GM12801 (cell line): Measurements from ENCODE around the gene ITGA8.

Experiments
- TF ChIP-seq, protein P1 (sequence below): IDR thresholded peaks from one replicate; pipeline ENCODE4 v1.5.1; 2011; ENCODE audit warnings: control low read depth; ENCODE audit not compliant: insufficient read length; ENCODE audit errors: extremely low read depth

Gene ITGA8

DNA sequence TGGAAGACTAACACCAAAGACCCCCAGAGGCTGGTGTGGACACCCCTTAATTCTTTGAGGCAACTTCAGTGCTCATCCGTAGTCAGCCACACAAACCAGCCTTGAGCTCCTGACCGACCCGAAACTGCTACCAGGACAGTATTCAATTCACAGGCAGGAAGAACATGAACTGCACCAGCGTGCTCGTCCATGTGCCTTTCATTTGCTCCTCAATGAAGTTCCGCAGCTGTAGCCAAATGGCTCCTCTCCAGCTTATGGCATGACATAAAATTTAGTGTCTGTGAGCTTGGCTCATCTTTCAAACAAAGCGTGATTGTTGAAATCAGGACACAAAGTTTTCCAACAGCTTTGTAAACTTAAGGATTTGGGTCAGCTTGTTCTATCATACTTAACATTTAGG, 204.5 kb downstream of the ITGA8 start:
- TF ChIP-seq, protein P1, sequence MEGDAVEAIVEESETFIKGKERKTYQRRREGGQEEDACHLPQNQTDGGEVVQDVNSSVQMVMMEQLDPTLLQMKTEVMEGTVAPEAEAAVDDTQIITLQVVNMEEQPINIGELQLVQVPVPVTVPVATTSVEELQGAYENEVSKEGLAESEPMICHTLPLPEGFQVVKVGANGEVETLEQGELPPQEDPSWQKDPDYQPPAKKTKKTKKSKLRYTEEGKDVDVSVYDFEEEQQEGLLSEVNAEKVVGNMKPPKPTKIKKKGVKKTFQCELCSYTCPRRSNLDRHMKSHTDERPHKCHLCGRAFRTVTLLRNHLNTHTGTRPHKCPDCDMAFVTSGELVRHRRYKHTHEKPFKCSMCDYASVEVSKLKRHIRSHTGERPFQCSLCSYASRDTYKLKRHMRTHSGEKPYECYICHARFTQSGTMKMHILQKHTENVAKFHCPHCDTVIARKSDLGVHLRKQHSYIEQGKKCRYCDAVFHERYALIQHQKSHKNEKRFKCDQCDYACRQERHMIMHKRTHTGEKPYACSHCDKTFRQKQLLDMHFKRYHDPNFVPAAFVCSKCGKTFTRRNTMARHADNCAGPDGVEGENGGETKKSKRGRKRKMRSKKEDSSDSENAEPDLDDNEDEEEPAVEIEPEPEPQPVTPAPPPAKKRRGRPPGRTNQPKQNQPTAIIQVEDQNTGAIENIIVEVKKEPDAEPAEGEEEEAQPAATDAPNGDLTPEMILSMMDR, result no peak

DNA sequence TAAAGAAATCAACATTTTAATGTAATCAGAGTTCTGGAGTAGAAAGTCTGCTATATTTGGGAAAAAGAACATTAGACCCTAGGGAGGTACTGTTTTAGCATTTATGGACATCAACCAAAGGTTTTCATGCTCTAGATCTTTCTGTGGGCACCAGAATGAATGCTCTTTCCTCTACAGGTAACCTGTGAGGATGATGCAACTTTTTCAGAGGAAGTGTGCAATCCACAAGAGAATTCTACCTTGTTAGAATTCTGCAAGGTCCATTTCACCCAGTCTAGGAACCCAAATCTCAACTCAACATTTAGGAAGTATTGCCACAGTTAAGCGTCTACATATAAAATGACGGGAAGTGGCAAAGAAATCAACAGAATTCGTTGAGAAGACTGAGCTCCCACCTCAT, 208.8 kb downstream of the ITGA8 start:
- TF ChIP-seq, protein P1, result no peak

DNA sequence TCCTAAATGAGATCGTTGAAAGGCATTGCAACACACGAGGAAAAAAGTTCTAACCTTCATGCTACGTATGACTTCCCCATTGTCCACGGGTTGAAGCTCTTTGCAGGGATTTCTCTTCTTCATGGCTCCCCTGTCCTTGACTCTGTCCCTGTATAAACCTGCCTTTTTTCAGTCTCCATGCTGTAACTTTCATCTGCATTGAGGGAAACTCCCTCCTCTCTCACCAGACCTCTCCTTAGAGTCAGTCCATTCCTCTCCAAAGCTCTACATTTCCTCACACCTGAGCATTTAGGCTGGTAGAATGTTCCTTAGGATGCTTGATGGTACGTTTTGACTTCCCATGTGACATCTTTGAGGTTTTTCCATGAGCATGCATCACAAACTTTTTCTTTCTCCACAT, 214.4 kb downstream of the ITGA8 start:
- TF ChIP-seq, protein P1, result no peak

DNA sequence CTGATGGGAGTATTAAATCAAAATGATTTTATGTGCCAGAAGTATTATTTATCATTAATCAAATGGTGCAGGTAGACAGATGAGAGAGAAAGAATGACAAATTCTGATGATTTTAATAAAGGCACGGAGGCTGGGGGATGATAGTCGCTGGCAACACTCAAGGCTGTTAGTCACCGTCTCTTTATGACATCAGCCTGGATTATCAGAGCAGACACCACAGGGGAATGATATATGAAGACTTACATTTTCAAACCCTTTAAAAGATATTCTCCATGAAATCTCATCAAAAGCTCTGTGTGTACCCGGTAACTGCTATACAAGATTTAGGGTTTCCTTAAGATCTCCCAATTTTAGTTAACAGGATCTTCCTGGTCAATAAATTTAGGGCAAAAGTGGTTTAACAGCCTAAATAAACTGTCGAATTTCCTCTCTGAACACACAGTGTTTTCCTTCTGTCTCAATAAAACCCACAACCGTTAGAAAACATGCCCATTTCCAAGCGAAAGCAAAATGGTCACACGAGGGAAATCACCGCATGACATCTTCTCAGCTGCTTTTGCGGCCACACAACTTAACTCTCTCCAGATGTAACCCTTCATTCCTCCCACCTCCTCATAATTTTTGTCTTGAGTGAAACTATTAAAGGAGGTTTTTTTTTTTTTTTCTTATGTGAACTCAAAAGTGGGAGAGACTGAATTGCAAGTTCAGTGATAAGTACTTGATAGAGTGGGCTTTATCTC, 215.5 kb downstream of the ITGA8 start:
- TF ChIP-seq, protein P1, result no peak

DNA sequence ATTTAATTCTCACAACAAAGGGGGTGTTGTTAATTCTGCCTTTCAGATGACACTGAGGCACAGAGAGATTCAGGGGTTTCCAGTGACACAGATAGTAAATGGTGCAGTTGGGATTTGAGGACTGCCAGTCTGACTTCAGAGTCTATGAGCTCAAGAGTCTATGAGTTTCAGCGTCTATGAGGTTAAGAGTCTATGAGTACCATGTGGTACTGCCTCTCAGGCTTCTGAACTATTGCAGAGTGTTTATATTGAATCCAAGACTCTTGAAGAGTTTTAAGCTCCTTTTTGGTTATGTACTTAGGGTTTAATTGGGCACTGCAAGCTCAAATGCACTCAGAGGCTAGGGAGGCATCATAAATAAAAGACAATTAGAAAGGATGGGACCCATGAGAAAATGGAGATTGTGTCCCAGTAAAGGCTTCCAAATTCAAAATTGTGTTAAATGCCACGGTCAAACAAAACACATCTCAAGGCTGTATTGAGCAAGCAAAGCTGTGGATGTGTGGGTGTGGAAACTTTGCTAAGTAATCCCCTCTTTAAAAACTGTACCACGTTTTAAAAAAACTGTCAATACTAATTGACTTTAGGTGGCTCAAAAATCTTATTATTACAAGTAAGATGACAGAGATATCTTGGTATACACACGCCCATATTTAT, 224.7 kb downstream of the ITGA8 start:
- TF ChIP-seq, protein P1, result no peak

DNA sequence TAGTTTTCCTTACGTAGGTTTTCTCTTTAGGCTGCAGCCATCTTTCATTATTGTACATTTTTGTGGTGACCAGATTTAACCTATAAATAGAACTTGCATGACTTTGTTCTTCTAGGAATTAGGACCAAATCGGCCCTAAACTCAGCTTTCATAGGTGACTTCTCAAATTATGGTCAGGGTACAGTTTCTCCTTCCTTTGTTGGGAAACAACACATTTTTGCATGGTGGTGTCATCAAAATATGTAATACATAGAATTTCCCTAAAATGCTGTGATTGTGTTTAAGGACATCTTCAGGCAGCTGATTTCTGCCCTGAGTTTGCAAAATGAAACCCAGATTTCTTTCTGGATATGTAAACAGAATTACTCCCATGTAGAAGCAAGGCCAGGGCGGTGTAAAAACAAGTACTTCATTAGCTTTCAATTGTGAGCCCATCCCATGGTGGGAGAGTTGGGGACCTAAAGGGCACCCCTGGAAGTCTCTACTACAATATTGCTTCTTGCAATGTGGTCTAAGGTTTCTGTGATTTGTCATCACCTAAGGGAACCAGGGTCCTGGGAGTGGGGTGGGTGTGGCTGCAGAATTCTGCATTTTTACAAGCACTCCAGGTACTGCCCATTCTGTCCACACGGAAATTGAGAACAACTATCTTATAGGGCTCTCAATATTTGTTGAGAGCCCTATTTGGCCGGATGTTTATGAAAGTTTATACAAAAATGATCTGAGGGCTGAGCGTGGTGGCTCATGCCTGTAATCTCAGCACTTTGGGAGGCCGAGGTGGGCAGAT, 227.7 kb downstream of the ITGA8 start:
- TF ChIP-seq, protein P1, result no peak

DNA sequence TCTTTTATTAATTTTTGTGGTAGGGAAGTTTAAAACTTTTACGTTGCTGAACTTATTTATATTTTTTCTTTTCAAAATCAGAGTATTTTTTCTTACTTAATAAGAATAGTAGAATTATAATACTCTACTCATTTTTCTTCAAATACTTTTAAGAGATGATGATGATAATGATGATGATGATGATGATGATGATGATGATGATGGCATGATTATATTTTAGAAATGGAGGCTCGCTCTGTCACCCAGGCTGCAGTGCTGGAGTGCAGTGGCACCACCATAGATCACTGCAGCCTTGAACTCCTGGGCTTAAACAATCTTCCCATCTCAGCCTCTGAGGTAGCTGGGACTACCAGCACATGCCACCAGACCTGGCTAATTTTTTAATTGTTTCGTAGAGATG, 230.3 kb downstream of the ITGA8 start:
- TF ChIP-seq, protein P1, result no peak
